ENCODE results near the gene DUS1L.
A peak's percentile ranks its signal among the peaks of the same experiment; 100 is the strongest.

Gene DUS1L

GRCh38 chr17:82065638-82066303 is at the start of gene DUS1L:
Gene DUS1L, minus strand, starts transcription at chr17:82065804. Its CDS starts 745 bp downstream, at chr17:82065059.
- DNase-seq (ENCODE audit: low spot score): peak; percentile 35

GRCh38 chr17:82114872-82115271 is 49.3 kb upstream of the DUS1L start:
- DNase-seq (ENCODE audit: low spot score): no peak

- DNase-seq (ENCODE audit: low spot score): no peak
These were observed 48.8 kb upstream of the DUS1L start for GRCh38 chr17:82114447-82114846.

GRCh38 chr17:82113941-82114340 is 48.3 kb upstream of the DUS1L start:
- DNase-seq (ENCODE audit: low spot score): no peak

- no peak for DNase-seq (ENCODE audit: low spot score)
These were observed 47.8 kb upstream of the DUS1L start for GRCh38 chr17:82113422-82113821.

GRCh38 chr17:82112914-82113311 is 47.3 kb upstream of the DUS1L start:
- no peak for DNase-seq (ENCODE audit: low spot score)

- DNase-seq (ENCODE audit: low spot score): no peak
These were observed 46.7 kb upstream of the DUS1L start for GRCh38 chr17:82112181-82112913.

- DNase-seq (ENCODE audit: low spot score): no peak
These were observed 44.7 kb upstream of the DUS1L start for GRCh38 chr17:82110298-82110697.

- no peak for DNase-seq (ENCODE audit: low spot score)
These were observed 43.4 kb upstream of the DUS1L start for GRCh38 chr17:82108961-82109475.

GRCh38 chr17:82108496-82108945 is 42.9 kb upstream of the DUS1L start:
- no peak for DNase-seq (ENCODE audit: low spot score)

GRCh38 chr17:82108038-82108437 is 42.4 kb upstream of the DUS1L start:
- no peak for DNase-seq (ENCODE audit: low spot score)

GRCh38 chr17:82107341-82107860 is 41.8 kb upstream of the DUS1L start:
- no peak for DNase-seq (ENCODE audit: low spot score)

GRCh38 chr17:82106688-82107305 is 41.2 kb upstream of the DUS1L start:
- peak; percentile 42 for DNase-seq (ENCODE audit: low spot score)

GRCh38 chr17:82105882-82106687 is 40.5 kb upstream of the DUS1L start:
- DNase-seq (ENCODE audit: low spot score): no peak

- DNase-seq (ENCODE audit: low spot score): no peak
These were observed 39.8 kb upstream of the DUS1L start for GRCh38 chr17:82105417-82105881.

GRCh38 chr17:82104797-82105416 is 39.3 kb upstream of the DUS1L start:
- DNase-seq (ENCODE audit: low spot score): no peak

- peak; percentile 42 for DNase-seq (ENCODE audit: low spot score)
These were observed 38.2 kb upstream of the DUS1L start for GRCh38 chr17:82103553-82104451.

GRCh38 chr17:82101767-82102679 is 36.4 kb upstream of the DUS1L start:
- peak; percentile 33 for DNase-seq (ENCODE audit: low spot score)

GRCh38 chr17:82101301-82101715 is 35.7 kb upstream of the DUS1L start:
- DNase-seq (ENCODE audit: low spot score): no peak

Measured in globus pallidus (tissue), 1 donor.